GM12873 (cell line): ENCODE data around the gene LSM14B.

Source experiments
- TF ChIP-seq, protein P1 (sequence below): IDR thresholded peaks from 2 replicates; pipeline ENCODE4 v1.5.1; 2012; ENCODE audit warnings: low read depth, mild to moderate bottlenecking, moderate library complexity, low read length, control low read depth; ENCODE audit not compliant: insufficient read depth; ENCODE audit errors: missing control alignments

Gene LSM14B

DNA sequence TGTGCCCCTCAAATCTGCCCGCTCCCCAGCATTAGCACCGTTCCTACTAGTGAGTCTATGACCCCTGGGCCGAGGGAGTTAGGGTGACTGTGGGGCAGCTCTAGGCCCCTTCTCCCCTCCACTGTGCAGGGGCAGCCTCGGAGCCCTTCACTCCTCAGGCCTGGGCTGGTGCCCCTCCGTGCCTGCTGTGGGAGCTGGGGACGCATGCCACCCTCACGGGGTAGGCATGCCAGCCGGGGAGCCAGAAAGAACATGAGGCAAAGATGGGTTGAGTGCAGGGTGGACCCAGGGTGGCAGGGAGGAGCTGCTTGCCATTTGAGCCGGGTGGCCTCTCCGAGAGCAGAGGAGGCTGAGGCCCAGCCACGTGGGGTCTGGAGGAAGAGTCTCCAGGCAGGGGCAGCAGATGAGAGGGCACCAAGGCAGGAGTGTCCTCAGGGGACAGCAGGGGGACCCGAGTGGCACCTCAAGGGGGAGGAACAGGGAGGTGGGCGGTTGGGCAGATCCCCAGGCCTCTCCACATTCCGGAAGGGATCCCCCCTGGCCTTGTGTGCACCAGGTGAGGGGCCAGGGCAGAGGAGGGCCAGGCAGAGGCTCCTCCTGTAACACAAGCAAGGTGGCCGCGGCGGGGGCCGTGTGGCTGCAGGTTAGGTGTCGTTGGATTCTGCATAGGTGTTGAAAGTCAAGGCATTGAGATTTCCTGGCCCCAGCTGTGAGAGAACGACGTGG lies 18.6 kb upstream of the LSM14B start:
- TF ChIP-seq, protein P1, sequence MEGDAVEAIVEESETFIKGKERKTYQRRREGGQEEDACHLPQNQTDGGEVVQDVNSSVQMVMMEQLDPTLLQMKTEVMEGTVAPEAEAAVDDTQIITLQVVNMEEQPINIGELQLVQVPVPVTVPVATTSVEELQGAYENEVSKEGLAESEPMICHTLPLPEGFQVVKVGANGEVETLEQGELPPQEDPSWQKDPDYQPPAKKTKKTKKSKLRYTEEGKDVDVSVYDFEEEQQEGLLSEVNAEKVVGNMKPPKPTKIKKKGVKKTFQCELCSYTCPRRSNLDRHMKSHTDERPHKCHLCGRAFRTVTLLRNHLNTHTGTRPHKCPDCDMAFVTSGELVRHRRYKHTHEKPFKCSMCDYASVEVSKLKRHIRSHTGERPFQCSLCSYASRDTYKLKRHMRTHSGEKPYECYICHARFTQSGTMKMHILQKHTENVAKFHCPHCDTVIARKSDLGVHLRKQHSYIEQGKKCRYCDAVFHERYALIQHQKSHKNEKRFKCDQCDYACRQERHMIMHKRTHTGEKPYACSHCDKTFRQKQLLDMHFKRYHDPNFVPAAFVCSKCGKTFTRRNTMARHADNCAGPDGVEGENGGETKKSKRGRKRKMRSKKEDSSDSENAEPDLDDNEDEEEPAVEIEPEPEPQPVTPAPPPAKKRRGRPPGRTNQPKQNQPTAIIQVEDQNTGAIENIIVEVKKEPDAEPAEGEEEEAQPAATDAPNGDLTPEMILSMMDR: no peak

DNA sequence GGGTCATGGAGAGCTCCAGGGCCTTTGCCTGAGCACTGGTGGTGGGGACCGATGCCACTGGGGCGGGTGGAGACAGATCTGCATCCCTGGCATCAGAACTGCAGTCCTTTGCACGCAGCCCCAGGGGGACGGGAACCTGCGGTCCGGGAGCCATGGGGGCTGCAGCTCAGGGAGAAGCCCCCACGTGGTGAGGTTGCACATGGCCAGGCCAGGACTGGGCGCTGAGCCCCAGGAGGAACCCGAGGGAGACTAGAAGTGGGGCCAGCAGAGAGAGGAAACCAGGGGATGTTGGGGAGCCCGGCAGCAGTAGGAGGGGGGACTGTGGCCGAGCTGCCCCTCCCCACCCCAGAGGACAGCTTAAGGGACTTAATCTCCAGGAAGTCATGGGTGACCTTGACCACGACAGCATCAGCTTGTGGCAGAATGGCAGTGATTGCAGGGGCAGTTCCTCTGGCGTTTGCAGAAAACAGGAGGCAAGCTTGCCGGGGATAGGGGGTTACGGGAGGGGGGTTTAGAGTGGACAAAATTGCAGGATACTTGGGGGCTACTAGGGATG lies 18.0 kb upstream of the LSM14B start:
- TF ChIP-seq, protein P1: no peak

DNA sequence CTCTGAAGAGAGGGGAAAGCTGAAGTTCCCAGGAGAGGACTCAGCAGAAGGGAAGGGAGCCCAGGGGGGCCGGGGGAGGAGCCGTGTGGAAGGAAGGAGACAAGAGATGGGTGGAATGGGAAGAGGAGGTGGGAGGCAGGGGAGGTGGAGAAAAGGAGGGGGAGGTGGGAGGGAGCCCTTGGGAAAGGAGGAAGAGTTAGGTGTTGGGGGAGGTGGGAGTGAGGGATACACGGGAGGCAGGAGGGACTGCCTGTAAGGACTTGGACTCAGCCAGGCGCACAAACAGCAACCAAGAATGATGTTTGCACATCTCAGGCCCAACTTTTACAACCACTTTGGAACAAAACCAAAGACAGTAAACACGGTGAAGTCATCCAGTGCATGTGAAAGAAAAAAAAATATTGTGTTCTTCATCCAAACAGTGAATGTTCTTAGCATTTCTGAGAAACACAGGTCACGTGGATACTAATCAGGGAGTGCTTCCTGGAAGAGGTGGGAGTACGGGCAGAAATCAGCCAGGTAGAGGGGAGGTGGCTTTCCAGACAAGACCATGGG lies 17.4 kb upstream of the LSM14B start:
- TF ChIP-seq, protein P1: no peak

DNA sequence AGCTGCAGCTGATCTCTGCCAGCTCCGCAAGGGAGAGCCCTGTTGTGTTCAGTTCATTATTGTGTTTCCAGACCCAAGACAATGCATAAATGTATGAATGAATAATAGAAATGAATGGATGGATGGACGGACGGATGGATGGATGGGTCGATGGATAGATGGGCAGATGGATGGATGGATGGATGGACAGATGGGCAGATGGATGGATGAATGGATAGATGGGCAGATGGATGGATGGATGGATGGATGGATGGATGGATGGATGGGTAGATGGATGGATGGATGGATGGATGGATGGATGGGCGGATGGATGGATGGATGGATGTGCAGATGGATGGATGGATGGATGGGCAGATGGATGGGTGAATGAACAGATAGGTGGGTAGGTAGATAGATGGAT lies 16.7 kb upstream of the LSM14B start:
- TF ChIP-seq, protein P1: no peak

GRCh38 chr20:62111148-62111547 lies 11.1 kb upstream of the LSM14B start:
- TF ChIP-seq, protein P1: no peak

DNA sequence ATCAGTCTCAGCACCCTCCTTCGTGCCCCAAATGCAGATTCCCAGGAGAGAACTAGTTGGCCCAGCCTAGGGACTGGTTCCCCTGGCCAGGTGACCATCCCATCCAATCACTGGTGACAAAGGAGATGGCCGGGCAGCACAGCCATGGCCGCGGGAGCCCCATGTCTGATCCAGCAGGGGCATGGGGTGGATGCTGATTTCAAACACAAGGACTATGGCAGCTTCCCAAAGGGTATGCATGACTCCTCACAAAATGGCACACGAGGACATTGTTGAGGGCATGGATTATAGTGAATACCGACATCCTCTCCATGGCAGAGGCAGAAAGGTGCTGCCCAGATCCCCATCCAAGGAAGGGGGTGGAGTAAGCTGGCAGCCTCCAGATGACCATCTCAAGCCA lies 9.9 kb upstream of the LSM14B start:
- TF ChIP-seq, protein P1: no peak

DNA sequence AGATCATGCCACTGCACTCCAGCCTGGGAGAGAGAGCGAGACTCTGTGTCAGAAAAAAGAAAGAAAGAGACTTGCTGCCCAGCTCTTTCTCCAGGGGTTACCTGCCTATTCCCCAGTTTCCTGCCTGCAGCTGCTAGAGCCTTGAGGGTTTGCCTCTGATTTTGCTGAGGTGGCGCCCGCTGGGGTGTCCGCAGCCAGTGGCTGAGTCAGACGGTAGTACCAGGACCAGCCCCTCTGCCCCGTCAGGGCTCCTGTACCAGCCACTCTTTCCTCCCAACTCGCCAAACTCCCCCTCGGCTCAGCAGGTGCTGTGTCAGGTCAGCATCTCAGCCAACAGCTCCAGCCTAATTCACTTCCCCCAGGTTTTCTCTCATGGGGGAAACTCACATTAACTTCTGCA lies 7.4 kb upstream of the LSM14B start:
- TF ChIP-seq, protein P1: no peak
